GM19395 (cell line): ENCODE data around the gene PRKD3.
"Not testable (repeated sequence)": the region's sequence is repeated elsewhere in the genome, so short reads cannot be mapped to it uniquely, and the experiment has no call there.

ENCODE experiments used
- ATAC-seq: cut with Tn5 transposase; IDR thresholded peaks from one replicate; pipeline ENCODE4 v1.9.1; 2021; ENCODE audit warnings: mild to moderate bottlenecking, moderate library complexity; ENCODE audit not compliant: unreplicated experiment

The PRKD3 gene

DNA sequence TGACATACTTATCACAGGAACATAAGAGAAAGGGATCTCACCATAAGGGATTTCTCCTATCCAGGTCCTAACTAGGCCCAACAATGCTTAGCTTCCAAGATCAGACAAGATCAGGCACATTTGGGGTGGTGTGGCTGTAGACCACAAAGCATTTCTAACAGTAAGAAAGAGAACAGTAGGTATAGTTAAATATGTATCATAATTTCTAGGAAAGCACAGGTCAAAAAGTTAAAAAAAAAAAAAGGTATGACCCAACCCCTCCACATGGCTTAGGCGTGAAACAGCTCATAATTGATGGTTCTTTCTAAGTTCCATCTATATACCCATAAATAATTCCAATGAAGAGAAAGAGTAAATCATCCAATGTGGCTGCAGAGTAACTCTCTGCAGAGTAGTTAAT is 6.9 kb downstream of the PRKD3 start:
- ATAC-seq = no peak

DNA sequence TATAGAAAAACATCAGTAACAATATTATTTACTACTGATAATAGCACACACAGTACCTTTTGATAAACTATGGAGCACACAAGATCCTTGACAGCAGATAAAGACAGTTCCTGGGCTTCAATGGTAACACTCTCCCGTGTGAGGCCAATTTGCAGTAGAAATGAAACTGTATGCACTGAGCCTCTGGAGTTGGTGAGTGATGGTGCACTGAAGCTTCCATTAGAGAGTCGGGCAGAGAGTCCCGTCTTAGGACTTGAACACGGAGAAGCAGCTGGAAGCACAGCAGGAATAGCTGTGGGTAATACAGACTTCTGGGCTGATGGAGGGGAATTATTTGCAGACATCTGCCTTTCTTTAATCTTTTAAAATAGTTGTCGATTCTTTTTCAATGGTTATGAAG is 8.5 kb downstream of the PRKD3 start:
- no peak for ATAC-seq

DNA sequence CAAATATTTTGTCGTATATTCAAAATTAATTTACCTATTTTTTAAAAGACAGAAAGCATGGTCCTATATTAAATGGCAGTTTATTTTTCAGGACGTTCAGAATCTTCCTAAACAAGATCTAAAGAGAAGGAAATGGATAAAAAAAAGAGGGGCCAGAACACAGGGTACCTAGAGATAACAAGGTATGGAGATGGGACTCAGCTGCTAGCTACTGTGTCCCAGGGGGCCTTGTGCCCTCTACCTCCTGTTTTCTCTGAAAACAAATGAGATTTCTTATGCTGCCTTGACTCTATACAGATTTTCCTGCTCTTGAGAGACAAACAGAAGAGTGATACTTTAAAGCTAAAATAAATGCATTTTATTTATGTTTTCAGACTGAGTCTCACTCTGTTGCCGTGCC is 9.3 kb downstream of the PRKD3 start:
- ATAC-seq = no peak

DNA sequence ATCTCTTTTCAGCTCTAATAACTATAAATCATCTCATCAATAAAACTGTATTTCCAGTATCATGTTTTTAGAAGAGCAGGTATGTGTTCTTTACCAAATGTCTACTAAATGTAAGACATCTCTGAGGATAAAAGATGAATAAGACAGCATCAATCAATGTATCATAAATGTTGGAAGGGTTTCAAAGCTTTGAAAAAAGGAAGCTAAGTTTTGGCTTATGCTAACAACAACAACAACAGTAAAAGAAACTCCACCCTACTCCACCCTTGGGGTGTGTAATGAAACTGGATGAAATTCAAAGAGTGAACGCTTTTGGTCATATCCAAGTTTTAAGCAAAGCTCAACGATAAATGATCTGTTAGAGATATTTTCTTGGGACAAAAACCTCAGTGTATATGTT is 17.1 kb downstream of the PRKD3 start:
- no peak for ATAC-seq

DNA sequence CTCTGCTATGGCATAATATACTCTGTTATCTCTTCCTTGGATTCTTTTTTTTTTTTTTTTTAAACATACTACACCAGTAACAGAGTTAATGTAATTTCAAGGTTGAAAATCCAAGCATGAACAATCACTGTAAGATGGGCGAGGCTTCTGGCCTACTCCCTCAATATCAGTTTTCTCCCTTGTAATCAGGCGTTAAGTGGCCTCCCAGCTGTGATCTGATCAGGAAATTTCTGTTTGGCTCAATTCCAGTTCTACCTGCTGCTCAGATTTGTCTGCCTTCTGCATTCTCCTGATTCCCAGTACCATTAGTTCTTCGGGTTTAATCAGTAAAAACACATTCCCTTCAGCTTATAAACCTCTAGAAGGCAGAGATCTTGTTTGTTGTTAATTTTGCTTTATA is 18.6 kb downstream of the PRKD3 start:
- no peak for ATAC-seq

DNA sequence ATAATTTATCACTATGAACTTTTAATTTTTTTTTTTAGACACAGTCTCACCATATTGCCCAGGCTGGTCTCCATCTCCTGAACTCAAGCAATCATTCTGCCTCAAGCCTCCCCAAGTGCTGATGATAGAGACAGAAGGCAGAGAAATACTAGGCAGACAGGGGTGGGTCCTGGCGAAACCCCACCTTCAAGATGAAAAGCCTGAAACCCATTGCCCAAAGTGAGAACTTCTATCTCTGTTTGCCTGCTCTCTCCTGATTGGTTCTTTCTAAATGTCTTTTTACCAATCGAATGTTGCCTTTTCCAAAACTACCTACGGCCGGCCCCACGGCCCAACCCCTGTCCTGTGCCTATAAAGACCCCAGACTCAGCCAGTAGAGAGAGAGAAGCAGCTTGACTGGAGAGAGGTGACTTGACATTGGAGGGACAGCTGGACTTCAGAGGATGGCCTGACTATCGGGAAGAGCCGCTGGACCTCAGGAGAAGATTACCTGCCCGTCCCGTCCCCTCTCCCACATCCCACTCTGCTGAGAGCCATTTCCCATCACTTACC is 21.9 kb downstream of the PRKD3 start:
- no peak for ATAC-seq

DNA sequence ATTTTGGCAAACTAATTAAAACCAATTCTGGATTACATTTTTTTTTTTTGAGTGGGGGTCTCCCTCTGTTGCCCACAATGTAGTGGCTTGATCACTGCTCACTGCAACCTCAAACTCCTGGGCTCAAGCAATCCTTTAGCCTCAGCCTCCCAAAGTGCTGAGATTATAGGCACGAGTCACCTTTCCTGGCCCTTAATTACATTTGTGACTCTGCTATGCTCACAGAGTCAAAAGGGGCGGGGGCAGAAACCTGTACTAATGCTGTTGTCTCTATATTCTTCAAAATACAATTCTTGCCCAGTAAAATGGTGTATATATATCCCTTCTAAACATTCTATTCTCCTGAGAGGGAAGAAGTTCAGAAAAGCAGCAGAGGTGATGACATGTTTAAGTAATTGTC is 23.2 kb downstream of the PRKD3 start:
- ATAC-seq = no peak

DNA sequence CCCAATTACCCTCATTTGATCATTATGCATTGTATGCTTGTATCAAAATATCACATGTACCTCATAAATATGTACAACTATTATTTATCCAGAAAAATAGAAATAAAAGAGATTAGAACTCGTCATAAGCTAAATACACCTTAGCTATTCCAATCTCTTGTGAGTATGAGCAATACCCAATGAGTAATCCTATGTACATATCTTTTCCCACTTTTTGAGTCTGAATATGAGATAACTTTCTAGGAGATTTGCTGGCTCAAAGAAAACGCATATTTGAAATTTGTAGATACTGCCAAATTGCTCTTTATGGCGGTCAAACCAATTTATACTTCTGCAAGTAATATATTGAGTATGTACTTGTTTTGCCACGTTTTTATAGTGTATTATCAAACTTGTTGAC is 24.1 kb downstream of the PRKD3 start:
- no peak for ATAC-seq

DNA sequence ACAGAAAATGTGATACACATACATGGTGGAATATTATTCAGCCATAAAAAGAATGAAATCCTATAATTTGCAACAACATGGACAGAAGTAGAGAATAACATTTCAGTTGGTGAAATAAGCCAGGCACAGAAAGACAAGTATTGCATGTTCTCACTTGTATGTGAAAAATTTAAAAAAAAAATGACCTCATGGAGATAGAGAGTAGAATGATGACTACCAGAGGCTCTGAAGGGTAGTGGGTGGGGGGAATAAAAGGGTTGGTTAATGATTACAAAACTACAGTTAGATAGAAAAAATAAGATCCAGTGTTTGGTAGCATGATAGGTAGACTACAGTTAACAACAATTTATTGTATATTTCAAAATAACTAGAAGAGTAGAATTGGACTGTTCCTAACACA is 24.5 kb downstream of the PRKD3 start:
- ATAC-seq = no peak

DNA sequence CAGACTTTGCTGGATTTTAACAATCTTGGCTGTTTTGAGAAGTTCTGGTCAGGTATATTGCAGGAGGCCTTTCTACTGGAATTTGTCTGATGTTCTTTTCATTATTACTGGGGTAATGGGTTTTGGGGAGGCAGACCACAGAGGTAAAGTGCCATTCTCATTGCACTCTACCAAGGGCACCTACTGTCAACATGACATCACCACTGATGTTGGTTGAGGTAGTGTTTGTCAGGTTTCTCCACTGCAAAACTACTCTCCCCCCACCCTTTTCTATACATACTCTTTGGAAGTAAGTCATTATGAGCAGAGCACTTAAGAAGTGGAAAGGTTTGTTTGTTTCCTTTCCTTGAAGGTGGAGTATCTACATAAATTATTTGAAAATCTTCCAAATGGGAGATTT is 27.0 kb downstream of the PRKD3 start:
- ATAC-seq = no peak

DNA sequence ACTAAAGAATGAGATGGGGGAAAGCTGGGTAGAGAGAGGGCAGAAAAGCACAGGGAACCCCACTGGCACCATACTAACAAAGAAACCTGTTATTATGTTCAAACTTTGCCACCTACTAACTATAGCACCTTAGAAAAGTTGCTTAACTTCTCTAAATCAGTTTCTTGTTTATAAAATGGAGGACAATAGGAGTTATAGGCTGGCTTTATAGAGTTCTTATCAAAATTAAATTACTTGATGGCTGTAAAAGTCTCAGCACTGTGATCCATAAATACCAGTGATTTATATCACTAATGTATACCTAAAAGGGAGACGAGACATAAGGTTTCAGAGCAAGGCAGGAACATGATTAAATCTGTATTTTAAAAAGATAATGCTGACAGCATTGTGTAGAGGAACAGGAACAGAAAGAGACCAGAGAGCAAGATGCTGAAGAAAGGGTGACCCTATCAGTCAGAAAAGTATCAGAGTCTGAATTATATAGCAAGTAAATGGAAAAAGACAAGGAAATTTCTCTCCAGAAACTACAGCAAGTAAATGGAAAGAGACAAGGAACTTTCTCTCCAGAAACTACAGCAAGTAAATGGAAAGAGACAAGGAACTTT is 29.1 kb downstream of the PRKD3 start:
- no peak for ATAC-seq

DNA sequence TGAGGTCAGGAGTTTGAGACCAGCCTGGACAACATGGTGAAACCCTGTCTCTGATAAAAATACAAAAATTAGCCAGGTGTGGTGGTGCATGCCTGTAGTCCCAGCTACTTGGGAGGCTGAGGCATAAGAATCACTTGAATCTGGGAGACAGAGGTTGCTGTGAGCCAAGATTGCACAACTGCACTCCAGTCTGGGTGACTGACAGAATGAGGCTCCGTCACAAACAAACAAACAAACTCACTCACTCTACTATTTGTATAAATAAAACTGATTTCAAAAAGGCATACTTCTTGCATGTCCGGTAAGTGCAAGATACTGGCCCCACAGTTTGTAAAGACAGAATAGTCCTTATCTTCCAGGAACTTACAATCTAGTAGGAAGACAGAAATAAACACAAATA is 29.8 kb downstream of the PRKD3 start:
- ATAC-seq = not testable (repeated sequence)

DNA sequence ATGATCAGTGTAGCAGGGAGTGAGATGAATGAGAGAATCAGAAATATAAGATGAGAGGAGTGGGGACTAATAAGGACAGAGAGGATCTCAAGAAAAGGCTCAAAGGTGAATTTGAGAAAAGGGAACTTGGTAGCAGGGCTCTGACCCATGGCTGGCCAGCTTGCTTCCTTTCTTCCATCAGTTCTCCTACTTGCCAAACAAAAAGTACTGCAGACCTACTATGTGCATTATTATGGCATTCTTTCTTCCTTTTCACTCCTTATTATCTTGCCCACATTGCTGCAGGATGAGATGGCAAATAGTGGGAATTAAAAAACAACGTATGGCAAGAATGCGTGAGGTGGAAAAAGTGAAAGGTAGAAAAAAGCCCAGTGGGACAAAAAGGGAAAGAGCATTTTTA is 33.0 kb downstream of the PRKD3 start:
- no peak for ATAC-seq

DNA sequence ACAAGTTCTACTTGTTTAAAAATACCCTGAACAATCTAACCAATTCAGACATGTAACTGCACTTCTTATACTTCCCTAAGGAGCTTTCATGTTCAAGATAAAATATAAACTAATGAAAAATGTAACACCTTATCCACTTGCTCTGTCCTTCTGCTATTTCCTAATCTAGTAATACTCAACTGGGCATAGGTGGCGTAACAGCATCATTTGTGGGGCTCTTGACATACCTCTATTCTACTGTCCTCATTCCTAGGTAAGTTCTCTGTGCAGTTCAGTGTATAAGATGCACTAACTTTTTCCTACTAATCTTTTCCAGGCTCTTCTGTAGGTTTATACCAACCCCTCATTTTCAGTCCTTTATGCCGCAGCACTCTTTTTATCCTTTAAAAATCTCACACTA is 36.7 kb downstream of the PRKD3 start:
- ATAC-seq = no peak

DNA sequence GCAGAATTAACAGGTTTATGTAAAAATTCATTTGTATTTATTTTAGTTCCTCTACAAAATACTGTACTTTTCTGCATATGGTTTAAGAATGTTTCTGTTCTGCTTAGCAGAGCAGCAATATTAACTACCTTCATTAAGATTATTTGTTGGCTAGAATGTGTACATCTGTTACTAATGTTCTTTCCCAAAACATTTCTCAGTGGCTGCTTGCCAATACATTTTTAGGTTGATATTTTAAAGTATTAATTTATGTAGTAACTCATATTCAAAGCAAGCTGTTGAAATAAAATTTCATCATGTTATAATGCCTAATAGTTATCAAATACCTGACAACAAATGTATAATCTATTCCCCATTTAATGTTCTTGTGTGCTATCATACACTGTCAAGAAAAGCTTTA is 40.3 kb downstream of the PRKD3 start:
- ATAC-seq = no peak

DNA sequence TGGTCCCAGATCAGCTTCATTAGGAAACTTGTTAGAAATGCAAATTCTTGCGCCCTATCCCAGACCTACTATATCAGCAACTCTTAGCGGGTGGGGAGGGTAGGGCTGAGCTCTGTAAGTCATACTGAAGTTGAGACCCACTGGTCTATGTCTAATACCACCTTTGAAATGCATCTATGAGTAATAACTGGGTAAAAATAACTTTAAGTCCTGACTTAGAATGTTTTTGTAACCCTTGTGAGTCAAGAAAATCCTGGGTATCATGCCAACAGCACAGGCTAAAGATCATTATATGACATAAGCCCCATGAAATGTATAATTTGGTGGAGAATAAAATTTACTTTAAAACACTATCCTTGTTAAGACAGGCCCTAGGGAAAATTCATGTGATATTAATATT is 41.4 kb downstream of the PRKD3 start:
- ATAC-seq = no peak

DNA sequence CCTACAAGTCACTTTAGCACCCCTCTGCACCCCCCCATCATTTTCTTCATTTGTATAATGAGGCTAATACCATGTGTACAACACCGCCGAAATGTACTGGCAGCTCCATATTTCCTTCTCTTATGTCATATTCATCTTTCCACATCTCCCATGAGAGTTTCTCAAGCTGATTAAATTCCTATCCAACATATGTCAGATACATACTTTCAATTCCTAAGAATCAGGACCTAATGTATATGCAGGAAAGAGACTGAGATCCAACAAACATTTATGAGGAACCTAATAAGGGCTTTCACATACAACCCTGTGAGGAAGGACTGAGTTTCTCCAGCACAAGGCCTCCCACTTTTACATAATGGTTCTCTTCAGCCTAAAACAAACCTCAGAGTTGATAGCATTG is 41.9 kb downstream of the PRKD3 start:
- no peak for ATAC-seq

DNA sequence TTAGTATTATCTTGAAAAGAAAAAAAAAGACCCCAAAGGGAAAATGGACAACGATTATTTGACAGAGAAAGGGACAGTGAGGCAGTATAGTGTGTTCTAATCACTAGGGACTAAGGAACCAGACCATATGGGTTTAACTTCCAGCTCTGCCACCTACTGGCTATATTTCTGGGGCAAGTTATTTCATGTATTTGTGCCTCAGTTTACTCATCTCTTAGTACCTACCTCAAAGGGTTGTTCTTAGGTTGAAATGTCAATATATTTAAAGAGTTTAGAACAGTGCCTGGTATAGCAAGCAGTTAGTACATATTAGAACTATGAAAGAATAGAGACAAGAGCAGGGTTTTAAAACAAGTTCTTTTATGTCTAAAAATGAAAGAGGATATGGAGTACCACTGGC is 42.7 kb downstream of the PRKD3 start:
- no peak for ATAC-seq

DNA sequence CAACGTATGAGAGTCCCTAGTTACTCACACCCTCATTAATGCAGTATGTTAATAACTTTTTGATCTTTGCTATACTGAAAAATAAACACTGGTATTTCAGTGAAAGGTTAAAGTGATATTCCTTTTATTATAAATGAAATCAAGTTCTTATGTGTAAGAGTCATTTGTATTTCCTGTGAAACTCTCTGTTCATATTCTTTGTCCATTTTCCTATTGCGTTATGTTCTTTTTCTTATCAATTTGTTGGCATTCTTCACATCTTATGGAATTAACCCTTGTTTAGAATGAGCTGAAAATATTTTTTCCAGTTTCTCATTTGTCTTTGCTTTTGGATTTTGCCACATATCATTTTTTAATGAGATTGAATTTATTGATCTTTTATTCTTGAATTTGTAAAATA is 48.3 kb downstream of the PRKD3 start:
- no peak for ATAC-seq
